Activated naive CD8-positive, alpha-beta T cell treated with anti-CD3 and anti-CD28 coated beads, Interleukin-2, amount 10 ng/mL, durations not matched to agents 7 days and 5 days (primary cell): ENCODE data around the gene MAMSTR. TPM values are rescaled to one million over a fixed set of nuclear protein-coding genes. Genes with fewer than 3 reads are reported as not detected.
"Not testable (repeated sequence)": the region's sequence is repeated elsewhere in the genome, so short reads cannot be mapped to it uniquely, and the experiment has no call there.

Experiments
- ATAC-seq: fragments of 150-1000 bp; cut with Tn5 transposase; one replicate; pipeline ENCODE4 v1.10.0; 2021; ENCODE audit warnings: low read depth, moderate library complexity
- POLR2A ChIA-PET: fragments of 350-600 bp; sonication (Branson Sonifier 250); formaldehyde crosslinking; loops from one replicate; lab custom pipeline; 2021; ENCODE audit warnings: antibody characterized with exemption; lab: Charles Lee
- DNase-seq: peaks from one replicate; pipeline ENCODE4 v3.0.0; 2021
- H3K27ac Mint-ChIP-seq: one replicate; pipeline ENCODE4 v1.8.0; 2022; ENCODE audit warnings: mild to moderate bottlenecking, mixed read lengths
- H3K27me3 Mint-ChIP-seq: one replicate; pipeline ENCODE4 v1.8.0; 2022; ENCODE audit warnings: mild to moderate bottlenecking, moderate library complexity, mixed read lengths
- H3K36me3 Mint-ChIP-seq: one replicate; pipeline ENCODE4 v1.8.0; 2021; ENCODE audit warnings: mild to moderate bottlenecking, mixed read lengths
- H3K4me1 Mint-ChIP-seq: one replicate; pipeline ENCODE4 v1.8.0; 2021; ENCODE audit warnings: mixed read lengths
- H3K4me3 Mint-ChIP-seq: one replicate; pipeline ENCODE4 v1.8.0; 2022; ENCODE audit warnings: mild to moderate bottlenecking, moderate library complexity, mixed read lengths
- H3K9me3 Mint-ChIP-seq: one replicate; pipeline ENCODE4 v1.8.0; 2021; ENCODE audit warnings: mixed read lengths
- total RNA-seq, 2 experiments: library from RNA; stranded (reverse); gene quantifications; one replicate each; pipeline ENCODE4 v1.2.3, GENCODE V29; 2021

The MAMSTR gene
- total RNA-seq, 2 experiments from 2014 or later, result 1.5 to 2.1 TPM

DNA sequence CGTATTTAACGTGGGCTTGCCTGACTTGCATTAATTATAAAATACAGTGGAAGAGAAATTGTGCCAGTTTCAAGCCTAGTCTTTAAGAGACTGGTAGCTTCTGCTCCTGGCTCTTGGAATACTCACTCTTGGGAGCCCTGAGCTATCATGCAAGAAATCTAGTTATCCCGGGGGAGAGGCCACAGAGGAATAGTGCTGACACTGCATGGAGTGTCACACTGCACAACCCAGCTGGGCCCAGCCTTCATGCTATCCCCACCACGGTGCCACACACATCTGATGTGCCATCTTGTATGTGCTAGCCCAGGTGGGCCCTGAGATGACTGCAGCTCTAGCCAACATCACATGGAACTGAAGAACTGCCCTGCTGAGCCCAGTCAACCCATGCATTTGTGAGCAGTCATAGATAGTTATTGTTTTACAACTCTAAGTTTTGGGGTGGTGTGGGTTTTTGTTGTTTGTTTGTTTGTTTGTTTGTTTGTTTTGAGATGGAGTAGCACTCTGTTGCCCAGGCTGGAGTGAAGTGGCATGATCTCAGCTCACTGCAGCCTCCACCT, 8.3 kb downstream of the MAMSTR start:
- peaks cover 4% of the 10 kb centered on the region for H3K9me3 Mint-ChIP-seq
- DNase-seq (no peak), ATAC-seq (no peak)
- POLR2A ChIA-PET, result no interaction called here
- no peaks in the 10 kb centered on the region for H3K27me3 Mint-ChIP-seq
- H3K36me3 Mint-ChIP-seq, result peaks cover 13% of the 10 kb centered on the region
- H3K4me3 Mint-ChIP-seq, result no peak overlapping the region
- H3K27ac Mint-ChIP-seq, result no peak overlapping the region
- H3K4me1 Mint-ChIP-seq, result peaks cover 11% of the 10 kb centered on the region

DNA sequence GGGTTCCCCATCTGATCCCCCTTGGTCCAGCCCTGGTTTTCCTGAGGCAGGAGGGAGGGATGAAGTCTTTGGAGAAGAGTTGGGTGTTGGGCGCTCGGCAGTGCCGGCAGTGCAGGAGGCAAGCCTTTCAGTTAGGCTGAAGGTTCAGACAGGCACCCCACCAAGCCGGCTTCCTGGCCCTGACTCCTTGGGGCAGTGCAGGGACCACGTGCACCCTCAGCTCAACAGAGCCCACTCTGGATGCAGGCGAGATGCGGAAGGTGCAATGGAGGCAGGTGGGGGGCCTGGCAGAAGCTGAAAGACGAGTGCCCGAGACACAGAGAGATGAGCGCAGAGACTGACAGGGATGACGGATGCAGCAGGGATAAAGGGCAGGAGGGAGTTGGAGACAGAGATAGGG, 11.1 kb downstream of the MAMSTR start:
- DNase-seq (no peak), ATAC-seq (no peak)
- POLR2A ChIA-PET, result no interaction called here
- Mint-ChIP-seq H3K4me1 (peaks cover 5% of the 10 kb centered on the region), H3K36me3 (peaks cover 15% of the 10 kb centered on the region), H3K9me3 (peaks cover 4% of the 10 kb centered on the region), H3K27me3 (no peaks in the 10 kb centered on the region), H3K4me3 (no peak overlapping the region), H3K27ac (no peak overlapping the region)

DNA sequence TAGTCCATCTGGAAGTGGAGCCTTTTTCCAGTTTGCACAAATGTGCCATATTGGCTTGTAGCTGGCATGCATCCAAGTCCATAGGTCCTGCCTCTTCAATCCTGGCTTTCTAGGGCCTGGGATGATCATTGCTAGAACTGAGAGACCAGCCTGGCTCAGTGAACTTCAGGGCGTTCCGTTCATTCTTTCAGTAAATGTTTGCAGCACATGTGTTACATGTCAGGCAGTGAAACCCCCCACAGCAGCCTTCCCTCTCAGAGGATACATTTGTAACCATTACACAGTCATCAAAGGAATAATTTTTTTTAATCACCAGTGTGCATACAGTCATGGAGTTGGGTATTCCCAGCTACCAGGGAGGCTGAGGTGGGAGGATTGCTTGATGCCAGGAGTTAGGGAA, 14.1 kb downstream of the MAMSTR start:
- Mint-ChIP-seq H3K9me3 (peaks cover 2% of the 10 kb centered on the region), H3K27me3 (no peaks in the 10 kb centered on the region), H3K4me3 (no peak overlapping the region), H3K27ac (no peak overlapping the region), H3K36me3 (peaks cover 11% of the 10 kb centered on the region), H3K4me1 (peaks cover 3% of the 10 kb centered on the region)
- DNase-seq, result no peak
- ATAC-seq, result no peak
- POLR2A ChIA-PET, result no interaction called here

DNA sequence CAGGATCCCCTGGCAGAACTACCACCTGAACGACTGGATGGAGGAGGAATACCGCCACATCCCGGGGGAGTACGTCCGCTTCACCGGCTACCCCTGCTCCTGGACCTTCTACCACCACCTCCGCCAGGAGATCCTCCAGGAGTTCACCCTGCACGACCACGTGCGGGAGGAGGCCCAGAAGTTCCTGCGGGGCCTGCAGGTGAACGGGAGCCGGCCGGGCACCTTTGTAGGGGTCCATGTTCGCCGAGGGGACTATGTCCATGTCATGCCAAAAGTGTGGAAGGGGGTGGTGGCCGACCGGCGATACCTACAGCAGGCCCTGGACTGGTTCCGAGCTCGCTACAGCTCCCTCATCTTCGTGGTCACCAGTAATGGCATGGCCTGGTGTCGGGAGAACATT, 16.2 kb downstream of the MAMSTR start:
- ATAC-seq (no peak), DNase-seq (no peak)
- no peak overlapping the region for H3K4me3 Mint-ChIP-seq
- no peaks in the 10 kb centered on the region for H3K27me3 Mint-ChIP-seq
- no peaks in the 10 kb centered on the region for H3K9me3 Mint-ChIP-seq
- H3K36me3 Mint-ChIP-seq, result peaks cover 6% of the 10 kb centered on the region
- POLR2A ChIA-PET, result no interaction called here
- H3K27ac Mint-ChIP-seq, result no peak overlapping the region
- H3K4me1 Mint-ChIP-seq, result peaks cover 1% of the 10 kb centered on the region

DNA sequence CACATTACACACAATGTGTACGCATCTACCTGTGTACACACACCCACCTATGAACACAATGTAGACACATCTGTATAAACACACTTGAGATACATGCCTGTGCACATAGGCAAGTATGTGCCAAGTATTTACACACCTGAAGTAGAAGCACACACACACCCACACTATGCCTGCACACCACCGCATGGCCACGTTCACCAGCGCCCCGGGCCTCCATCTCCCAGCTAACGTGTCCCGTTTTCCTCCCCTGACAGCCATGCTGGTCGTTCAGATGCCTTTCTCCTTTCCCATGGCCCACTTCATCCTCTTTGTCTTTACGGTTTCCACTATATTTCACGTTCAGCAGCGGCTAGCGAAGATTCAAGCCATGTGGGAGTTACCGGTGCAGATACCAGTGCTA, 16.8 kb downstream of the MAMSTR start:
- no peak for DNase-seq
- Mint-ChIP-seq H3K9me3 (no peaks in the 10 kb centered on the region), H3K36me3 (peaks cover 6% of the 10 kb centered on the region), H3K27ac (no peak overlapping the region), H3K4me3 (no peak overlapping the region), H3K27me3 (peaks cover 4% of the 10 kb centered on the region), H3K4me1 (peaks cover 1% of the 10 kb centered on the region)
- POLR2A ChIA-PET, result interaction anchor here (0.8 kb wide), 1 partner anchor 12 kb away, joined by 3 read pairs; no protein-coding TSS in a partner anchor
- ATAC-seq, result no peak

DNA sequence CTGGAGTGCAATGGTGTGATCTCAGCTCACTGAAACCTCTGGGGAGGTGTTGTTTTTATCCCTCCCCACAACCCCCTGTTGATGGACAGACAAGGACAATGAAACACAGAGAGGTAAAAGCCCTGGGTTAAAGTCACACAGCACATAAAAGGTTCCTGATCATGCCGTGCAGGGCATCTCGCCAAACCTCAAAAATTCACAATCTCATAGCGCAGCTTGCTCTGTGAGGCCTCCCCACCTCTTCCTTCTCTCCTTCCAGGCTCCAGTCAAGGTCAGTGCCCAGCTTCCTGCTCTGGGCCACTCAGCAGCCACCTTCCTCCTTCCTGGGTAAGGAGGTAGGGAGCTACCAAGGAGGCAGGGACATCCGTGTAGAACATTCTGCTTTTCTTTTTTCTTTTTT, 21.5 kb downstream of the MAMSTR start:
- POLR2A ChIA-PET, result no interaction called here
- Mint-ChIP-seq H3K4me3 (peak overlapping the region; percentile 25), H3K4me1 (peaks cover 9% of the 10 kb centered on the region), H3K27me3 (peaks cover 16% of the 10 kb centered on the region), H3K9me3 (no peaks in the 10 kb centered on the region), H3K27ac (no peak overlapping the region), H3K36me3 (peaks cover 1% of the 10 kb centered on the region)
- DNase-seq (no peak), ATAC-seq (no peak)

DNA sequence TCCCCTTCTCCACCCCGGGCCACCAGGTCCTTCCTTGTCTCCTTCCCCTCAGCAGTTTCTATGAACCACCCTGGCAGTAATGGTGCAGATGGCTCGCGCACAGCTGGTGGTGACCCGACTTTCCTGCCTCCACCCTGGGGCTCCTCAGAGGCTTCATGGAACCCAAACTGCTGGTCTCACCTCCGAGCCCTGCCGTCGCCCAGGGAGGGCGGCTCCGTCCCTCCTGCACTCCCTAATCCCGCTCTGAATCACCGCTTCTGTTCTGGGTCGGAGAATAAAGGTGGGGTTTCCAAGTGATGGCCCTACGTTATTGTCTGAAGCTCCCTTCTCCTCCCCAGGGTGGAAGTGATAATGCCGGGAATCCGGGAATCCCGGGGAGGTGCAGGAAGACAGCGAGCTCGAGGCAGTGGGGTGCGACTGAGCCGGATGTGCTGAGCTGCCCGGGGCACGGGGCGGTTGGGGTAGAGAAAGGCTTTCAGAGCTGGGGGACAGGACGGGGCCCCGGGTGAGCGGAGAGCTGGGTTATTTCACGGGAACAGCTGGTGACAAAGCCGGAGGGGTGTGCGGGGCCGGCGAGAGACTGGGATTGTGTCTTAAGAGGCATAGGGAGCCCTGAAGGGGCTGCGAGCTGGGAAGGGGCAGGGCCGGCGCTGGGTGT, 23.0 kb downstream of the MAMSTR start:
- POLR2A ChIA-PET, result interaction anchor here (0.9 to 1.0 kb wide), 2 partner anchors 24 to 47 kb away, joined by 4 read pairs; no protein-coding TSS in a partner anchor
- Mint-ChIP-seq H3K36me3 (peaks cover 1% of the 10 kb centered on the region), H3K9me3 (no peaks in the 10 kb centered on the region), H3K27me3 (peaks cover 16% of the 10 kb centered on the region), H3K27ac (no peak overlapping the region), H3K4me3 (peak overlapping the region; percentile 59), H3K4me1 (peaks cover 9% of the 10 kb centered on the region)
- ATAC-seq (peak; percentile 81), DNase-seq (no peak)

DNA sequence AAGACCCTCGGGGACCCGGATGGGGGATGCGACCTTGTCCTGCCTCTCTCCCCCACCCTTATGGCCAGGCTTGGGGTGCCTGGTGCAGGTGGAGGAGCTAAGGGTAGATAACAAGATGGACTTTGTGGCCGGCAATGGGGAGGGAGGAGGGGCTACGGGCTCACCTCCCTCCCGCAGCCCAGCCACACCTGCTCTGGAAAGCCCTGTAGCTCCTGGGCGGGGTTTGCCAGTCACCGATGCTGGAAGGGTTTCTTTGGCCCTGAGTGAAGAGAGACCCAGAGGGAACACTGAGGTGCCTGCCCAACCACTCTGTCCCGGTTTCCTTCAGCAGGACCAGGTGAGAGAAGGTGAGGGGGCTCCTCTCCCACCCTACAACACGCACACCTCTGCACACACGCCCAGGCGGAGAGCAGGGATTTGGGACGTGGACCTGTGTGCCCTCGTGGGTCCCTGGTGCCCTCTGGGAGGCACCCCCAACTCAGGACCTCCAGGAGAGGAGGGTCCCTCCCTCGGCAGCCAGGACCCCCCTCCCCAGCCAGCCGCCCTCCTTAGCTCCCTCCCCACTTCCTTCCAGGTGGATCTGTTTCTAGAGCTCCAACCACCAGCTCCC, 23.7 kb downstream of the MAMSTR start, which contains the start of gene FUT2:
FUT2 (plus strand) TSS at position 229 of the 610 bp plus-strand sequence. CDS start 6,986 bp downstream, outside the sequence.
- H3K36me3 Mint-ChIP-seq, result peaks cover 1% of the 10 kb centered on the region
- POLR2A ChIA-PET, result interaction anchor here (0.9 to 1.0 kb wide), 2 partner anchors 25 to 46 kb away, joined by 4 read pairs; no protein-coding TSS in a partner anchor
- no peaks in the 10 kb centered on the region for H3K9me3 Mint-ChIP-seq
- DNase-seq, result no peak
- peaks cover 9% of the 10 kb centered on the region for H3K4me1 Mint-ChIP-seq
- no peak for ATAC-seq
- no peak within 1 kb of the TSS for H3K27ac Mint-ChIP-seq
- H3K4me3 Mint-ChIP-seq, result peak within 1 kb of the TSS; percentile 59
- H3K27me3 Mint-ChIP-seq, result peaks cover 16% of the 10 kb centered on the region

DNA sequence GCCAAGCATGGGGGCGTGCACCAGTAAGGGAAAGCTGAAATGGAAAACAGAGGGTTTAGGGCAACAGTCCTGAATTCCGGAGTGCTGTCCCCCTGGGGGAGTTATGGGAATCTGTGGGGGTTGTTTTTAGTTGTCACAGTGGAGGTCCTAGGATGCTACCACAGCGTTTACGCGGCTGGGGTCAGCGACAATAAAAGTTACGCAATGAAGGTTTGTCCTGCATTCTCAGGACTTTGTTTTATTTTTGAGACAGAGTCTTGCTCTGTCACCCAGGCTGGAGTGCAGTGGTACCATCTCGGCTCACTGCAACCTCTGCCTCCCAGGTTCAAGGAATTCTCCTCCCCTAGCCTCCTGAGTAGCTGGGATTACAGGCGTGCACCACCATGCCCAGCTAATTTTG, 25.9 kb downstream of the MAMSTR start:
- H3K27ac Mint-ChIP-seq, H3K4me1 Mint-ChIP-seq, H3K9me3 Mint-ChIP-seq, H3K36me3 Mint-ChIP-seq, DNase-seq, POLR2A ChIA-PET, H3K4me3 Mint-ChIP-seq, ATAC-seq: not testable (repeated sequence)
- peaks cover 16% of the 10 kb centered on the region for H3K27me3 Mint-ChIP-seq

DNA sequence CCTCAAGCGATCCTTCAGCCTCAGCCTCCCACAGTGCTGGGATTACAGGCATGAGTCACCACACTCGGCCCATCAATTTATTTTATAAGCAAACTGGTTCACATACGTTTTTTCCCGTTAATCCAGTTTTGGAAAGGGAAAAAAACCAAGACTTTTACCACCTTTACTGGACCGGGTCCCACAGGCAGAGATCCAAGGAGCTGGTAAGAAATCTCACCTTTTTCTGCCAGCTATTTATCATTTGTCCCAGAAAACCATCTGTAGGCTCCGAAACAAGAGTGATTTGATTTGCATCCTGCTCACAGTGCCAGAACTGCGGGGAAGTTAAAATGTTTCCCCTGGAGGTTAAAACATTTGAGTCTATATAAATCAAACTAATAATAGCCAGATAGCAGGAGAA, 30.1 kb downstream of the MAMSTR start:
- H3K4me1 Mint-ChIP-seq, result no peaks in the 10 kb centered on the region
- no peak for DNase-seq
- peaks cover 1% of the 10 kb centered on the region for H3K27me3 Mint-ChIP-seq
- H3K4me3 Mint-ChIP-seq, result no peak overlapping the region
- H3K9me3 Mint-ChIP-seq, result no peaks in the 10 kb centered on the region
- POLR2A ChIA-PET, result no interaction called here
- no peak for ATAC-seq
- no peaks in the 10 kb centered on the region for H3K36me3 Mint-ChIP-seq
- H3K27ac Mint-ChIP-seq, result no peak overlapping the region

DNA sequence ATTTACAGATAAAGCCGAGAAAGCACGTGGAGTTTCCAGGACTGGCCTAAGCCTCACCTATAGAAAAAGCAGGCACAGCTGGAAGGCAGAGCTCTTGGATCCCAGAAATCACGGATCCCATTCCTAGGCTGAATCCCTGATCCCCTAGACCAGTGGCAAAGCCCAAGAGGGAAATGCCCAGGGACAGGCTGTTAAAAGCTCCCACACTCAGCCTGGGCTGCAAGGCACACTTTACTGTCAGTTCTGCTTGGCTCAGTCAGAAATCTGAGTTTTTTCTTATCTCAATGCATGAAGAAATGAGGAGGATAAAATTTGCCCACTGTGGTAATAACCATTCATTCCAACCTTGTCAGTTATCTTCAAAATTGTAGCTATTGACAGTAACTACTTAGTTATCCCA, 31.7 kb downstream of the MAMSTR start:
- H3K4me3 Mint-ChIP-seq, result no peak overlapping the region
- peaks cover 1% of the 10 kb centered on the region for H3K27me3 Mint-ChIP-seq
- no peak overlapping the region for H3K27ac Mint-ChIP-seq
- DNase-seq, result no peak
- ATAC-seq, result no peak
- POLR2A ChIA-PET, result interaction anchor here (0.6 kb wide), 1 partner anchor 29 kb away, joined by 3 read pairs; no protein-coding TSS in a partner anchor
- H3K4me1 Mint-ChIP-seq, result no peaks in the 10 kb centered on the region
- no peaks in the 10 kb centered on the region for H3K9me3 Mint-ChIP-seq
- no peaks in the 10 kb centered on the region for H3K36me3 Mint-ChIP-seq

DNA sequence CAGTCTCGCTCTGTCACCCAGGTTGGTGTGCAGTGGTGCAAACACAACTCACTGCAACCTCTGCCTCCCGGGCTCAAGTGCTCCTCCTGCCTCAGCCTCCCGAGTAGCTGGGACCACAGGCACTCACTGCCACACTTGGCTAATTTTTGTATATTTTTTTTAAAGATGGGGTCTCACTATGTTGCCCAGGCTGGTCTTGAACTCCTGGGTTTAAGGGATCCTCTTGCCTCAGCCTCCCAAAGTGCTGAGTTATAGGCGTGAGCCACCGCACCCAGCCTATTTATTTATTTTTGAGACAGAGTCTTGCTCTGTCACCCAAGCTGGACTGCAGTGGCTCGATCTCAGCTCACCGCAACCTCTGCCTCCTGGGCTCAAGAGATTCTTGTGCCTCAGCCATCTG, 32.9 kb downstream of the MAMSTR start:
- H3K27ac Mint-ChIP-seq, H3K9me3 Mint-ChIP-seq, POLR2A ChIA-PET: not testable (repeated sequence)

DNA sequence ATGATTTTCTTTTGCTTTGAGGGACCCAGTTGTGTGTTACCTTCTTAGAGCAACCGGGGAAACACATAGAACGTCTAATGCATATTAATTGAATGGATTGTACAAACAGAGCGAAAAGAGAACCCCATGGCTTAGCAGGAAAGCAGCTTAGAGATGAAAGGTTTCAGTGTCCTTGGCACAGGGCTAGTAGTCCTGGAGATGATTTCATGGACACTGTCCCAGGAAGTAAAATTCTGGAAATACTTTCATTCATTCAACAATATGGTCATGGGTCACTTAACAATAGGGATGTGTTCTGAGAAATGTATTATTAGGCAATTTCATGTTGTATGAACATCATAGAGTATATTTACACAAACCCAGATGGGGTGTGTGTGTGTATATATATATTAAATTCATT, 33.4 kb downstream of the MAMSTR start:
- peaks cover 1% of the 10 kb centered on the region for H3K27me3 Mint-ChIP-seq
- ATAC-seq, result no peak
- no peaks in the 10 kb centered on the region for H3K9me3 Mint-ChIP-seq
- DNase-seq, result no peak
- no peaks in the 10 kb centered on the region for H3K4me1 Mint-ChIP-seq
- no peaks in the 10 kb centered on the region for H3K36me3 Mint-ChIP-seq
- POLR2A ChIA-PET, result no interaction called here
- H3K27ac Mint-ChIP-seq, result no peak overlapping the region
- H3K4me3 Mint-ChIP-seq, result no peak overlapping the region

More for the DNA sequence above, 32.9 kb downstream of the MAMSTR start:
- H3K36me3 Mint-ChIP-seq, ATAC-seq, H3K4me1 Mint-ChIP-seq, H3K27me3 Mint-ChIP-seq, DNase-seq, H3K4me3 Mint-ChIP-seq: not testable (repeated sequence)

DNA sequence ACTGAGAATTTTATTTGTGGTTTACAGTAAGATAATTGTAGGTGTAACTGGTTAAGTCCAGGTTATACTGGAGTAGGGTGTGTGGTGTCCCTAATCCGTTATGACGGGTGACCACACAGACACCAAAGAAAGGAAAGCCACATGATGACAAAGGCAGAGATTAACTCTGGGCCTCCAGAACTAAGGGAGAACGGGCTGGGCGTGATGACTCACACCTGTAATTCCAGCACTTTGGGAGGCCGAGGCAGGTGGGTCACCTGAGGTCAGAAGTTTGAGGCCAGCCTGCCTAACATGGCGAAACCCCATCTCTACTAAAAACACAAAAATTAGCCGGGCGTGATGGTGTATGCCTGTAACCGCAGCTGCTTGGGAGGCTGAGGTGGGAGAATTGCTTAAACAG, 33.9 kb downstream of the MAMSTR start:
- POLR2A ChIA-PET, result no interaction called here
- Mint-ChIP-seq H3K4me1 (no peaks in the 10 kb centered on the region), H3K4me3 (no peak overlapping the region)

More for the DNA sequence above, 33.9 kb downstream of the MAMSTR start:
- DNase-seq (no peak), ATAC-seq (no peak)
- Mint-ChIP-seq H3K27me3 (peaks cover 1% of the 10 kb centered on the region), H3K27ac (no peak overlapping the region), H3K36me3 (no peaks in the 10 kb centered on the region), H3K9me3 (no peaks in the 10 kb centered on the region)
